GM12878 (cell line): ENCODE measurements around the gene CCBE1. TPM values are rescaled to one million over a fixed set of nuclear protein-coding genes. Genes with fewer than 3 reads are reported as not detected.

ENCODE experiments used
- ATAC-seq: fragments of 200-7000 bp; cut with Tn5 transposase; 3 replicates; pipeline ENCODE4 v1.9.1; 2020; ENCODE audit warnings: mild to moderate bottlenecking, moderate library complexity
- BruUV-seq: library from RNA; stranded (reverse); fragments of 400-500 nt; replicated peaks from 2 replicates; lab custom pipeline; 2021; lab: Mats Ljungman, UMichigan
- CTCF ChIA-PET: fragments of 300-600 bp; sonication (Branson Sonifier 250); formaldehyde crosslinking; extraction: SDS; loops from one replicate; lab custom pipeline; 2021; ENCODE audit warnings: inconsistent platforms; lab: Yijun Ruan, JAX
- POLR2A ChIA-PET: fragments of 350-600 bp; formaldehyde crosslinking; extraction: SDS; loops from one replicate; lab custom pipeline; 2021; ENCODE audit warnings: inconsistent platforms; lab: Charles Lee
- RAD21 ChIA-PET: fragments of 300-600 bp; sonication (Branson Sonifier 250); formaldehyde crosslinking; loops from one replicate; lab custom pipeline; 2023; ENCODE audit warnings: antibody characterized with exemption; ENCODE audit not compliant: unreplicated experiment; lab: Charles Lee
- SMC1A ChIA-PET: fragments of 300-600 bp; sonication (Branson Sonifier 250); formaldehyde crosslinking; loops from one replicate; lab custom pipeline; 2023; ENCODE audit not compliant: unreplicated experiment, uncharacterized antibody; lab: Charles Lee
- DNase-seq: peaks from one replicate; pipeline ENCODE4 v3.0.0-alpha.2; 2011; ENCODE audit warnings: low read depth, low spot score
- FAIRE-seq: peaks from 3 replicates; lab custom pipeline; 2011; peaks lifted over from hg19 to GRCh38; lab: Jason Lieb, UNC
- H2AFZ ChIP-seq: 2 replicates; pipeline ENCODE4 v1.6.0; 2011; ENCODE audit warnings: low read depth, low read length, control low read depth; ENCODE audit not compliant: control insufficient read depth
- H3K27ac ChIP-seq: 2 replicates; pipeline ENCODE4 v1.5.1; 2011; ENCODE audit warnings: control low read depth; ENCODE audit not compliant: control insufficient read depth, insufficient read depth
- H3K27me3 ChIP-seq, 2 experiments: replicated peaks in 1 of 2; 2 replicates each; pipeline versions ENCODE4 v1.6.0 to v1.6.1; 2011; ENCODE audit warnings: low read length in 1 of 2; ENCODE audit not compliant: control insufficient read depth in 2 of 2, insufficient read depth in 2 of 2
- H3K36me3 ChIP-seq, 2 experiments: 2 replicates each; pipeline ENCODE4 v1.5.1; 2011; ENCODE audit warnings: low read length in 1 of 2; ENCODE audit not compliant: control insufficient read depth in 2 of 2, insufficient read depth in 2 of 2
- H3K4me1 ChIP-seq: 2 replicates; pipeline ENCODE4 v1.6.1; 2011; ENCODE audit warnings: mild to moderate bottlenecking, low read length, moderate library complexity, mixed read lengths; ENCODE audit not compliant: control insufficient read depth, insufficient read depth
- H3K4me2 ChIP-seq: 2 replicates; pipeline ENCODE4 v1.6.0; 2011; ENCODE audit warnings: control low read depth; ENCODE audit not compliant: control insufficient read depth, insufficient read depth
- H3K4me3 ChIP-seq: fragments of 200-600 bp; sonication (generic); 2 replicates; pipeline ENCODE4 v1.5.1; 2016
- H3K79me2 ChIP-seq: 2 replicates; pipeline ENCODE4 v1.6.0; 2011; ENCODE audit warnings: low read length; ENCODE audit not compliant: control insufficient read depth, insufficient read depth
- H3K9ac ChIP-seq: 2 replicates; pipeline ENCODE4 v1.8.0; 2011; ENCODE audit warnings: low read length, control low read depth, mixed read lengths; ENCODE audit not compliant: control insufficient read depth, insufficient read depth
- H3K9me3 ChIP-seq: replicated peaks from 3 replicates; pipeline ENCODE4 v1.5.1; 2011; ENCODE audit warnings: mild to moderate bottlenecking, low read length; ENCODE audit not compliant: control insufficient read depth, insufficient read depth
- H4K20me1 ChIP-seq: 2 replicates; pipeline ENCODE4 v1.6.0; 2011; ENCODE audit not compliant: control insufficient read depth, insufficient read depth
- ATF3 ChIP-seq: IDR thresholded peaks from 2 replicates; pipeline ENCODE4 v1.6.1; 2011; ENCODE audit warnings: low read depth, mild to moderate bottlenecking, low read length, moderate library complexity, borderline replicate concordance; ENCODE audit errors: extremely low read depth
- CEBPB ChIP-seq, 2 experiments: fragments of 150-350 bp in 1 of 2; IDR thresholded peaks; 2 replicates each; pipeline ENCODE4 v1.6.1; 2012 to 2014; ENCODE audit warnings: low read depth in 2 of 2, low read length in 2 of 2, borderline replicate concordance in 1 of 2, inconsistent platforms in 1 of 2
- GABPA ChIP-seq: IDR thresholded peaks from 2 replicates; pipeline ENCODE4 v1.6.1; 2014; ENCODE audit warnings: antibody characterized with exemption, low read depth, mild to moderate bottlenecking, inconsistent platforms
- IKZF1 ChIP-seq: fragments of 450-650 bp; conservative IDR thresholded peaks from 2 replicates; pipeline ENCODE4 v1.6.1; 2017; ENCODE audit warnings: antibody characterized with exemption, mild to moderate bottlenecking
- IRF5 ChIP-seq: fragments of 450-650 bp; IDR thresholded peaks from 2 replicates; pipeline ENCODE4 v1.6.1; 2017; ENCODE audit warnings: borderline replicate concordance
- KLF5 ChIP-seq: fragments of 450-650 bp; IDR thresholded peaks from 2 replicates; pipeline ENCODE4 v1.6.1; 2014; ENCODE audit warnings: mild to moderate bottlenecking; ENCODE audit not compliant: partially characterized antibody
- NR2C2 ChIP-seq: IDR thresholded peaks from 2 replicates; pipeline ENCODE4 v1.6.1; 2011; ENCODE audit warnings: borderline replicate concordance, low read depth; ENCODE audit not compliant: control insufficient read depth, insufficient read length
- PKNOX1 ChIP-seq: fragments of 450-650 bp; IDR thresholded peaks from 2 replicates; pipeline ENCODE4 v1.6.1; 2016; ENCODE audit warnings: mild to moderate bottlenecking
- RAD51 ChIP-seq: fragments of 450-650 bp; IDR thresholded peaks from 2 replicates; pipeline ENCODE4 v1.6.1; 2016; ENCODE audit warnings: moderate library complexity, mild to moderate bottlenecking, inconsistent platforms
- STAT1 ChIP-seq: fragments of 450-650 bp; conservative IDR thresholded peaks from 2 replicates; pipeline ENCODE4 v1.6.1; 2014; ENCODE audit warnings: antibody characterized with exemption, mild to moderate bottlenecking
- TCF7 ChIP-seq: IDR thresholded peaks from 2 replicates; pipeline ENCODE4 v1.6.1; 2014; ENCODE audit warnings: antibody characterized with exemption, borderline replicate concordance
- ZBTB4 ChIP-seq: fragments of 450-650 bp; formaldehyde crosslinking; IDR thresholded peaks from 2 replicates; pipeline ENCODE4 v1.4.0; 2022; ENCODE audit warnings: mild to moderate bottlenecking, moderate library complexity
- WGBS: methylation state at CpG from one replicate; pipeline ENCODE4 v1.1.6; 2016; ENCODE audit warnings: low lambda C conversion rate; ENCODE audit not compliant: insufficient replicate concordance, insufficient coverage; ENCODE audit errors: missing lambda C conversion rate; 5-methylcytosine and 5-hydroxymethylcytosine counted together
- in situ Hi-C: fragments of 300-500 bp; cut with MboI; formaldehyde crosslinking; loops from 9 replicates; pipeline ENCODE4 v1.14.3; 2018; ENCODE audit warnings: mixed read lengths
- intact Hi-C: fragments of 100-400 bp; cut with micrococcal nuclease; formaldehyde crosslinking; loops from one replicate; pipeline ENCODE4 v1.14.2; 2022; ENCODE audit not compliant: unreplicated experiment
- polyA plus RNA-seq, 11 experiments: library from polyadenylated mRNA; depleted of rRNA in 4 of 11; unstranded in 6 of 11; stranded (reverse) in 5 of 11; fragments of >200 nt; fragmentation: Nextera tagmentation in 4 of 11; fragmentation: Illumina TruSeq in 1 of 11; extraction: Ambion mirVana in 4 of 11; extraction: Trizol in 1 of 11; gene quantifications; 1 replicate in 1 of 11; 2 replicates in 10 of 11; pipeline versions ENCODE4 v1.2.1 to v1.2.3, GENCODE V29; 2011 to 2016; ENCODE audit warnings: inconsistent platforms in 2 of 11, missing spikeins in 2 of 11, low read depth in 1 of 11
- total RNA-seq, 4 experiments: library from RNA; depleted of rRNA in 3 of 4; stranded (reverse); fragments of >200 nt in 3 of 4; fragmentation: Illumina TruSeq in 1 of 4; extraction: Trizol in 1 of 4; gene quantifications; 2 replicates each; pipeline versions ENCODE4 v1.2.1 to v1.2.3, GENCODE V29; 2013 to 2021

CCBE1 gene
- total and polyA plus RNA-seq, 10 of the 15 experiments (the other 5 are each of a cell fraction or from before 2014, with no cell fraction given), result 0.03 to 0.49 (median 0.04) TPM; not detected in 7

GRCh38 chr18:59461171-59461570, 236.1 kb downstream of the CCBE1 start:
- no peak for FAIRE-seq
- ChIA-PET CTCF (interaction anchor here (1.0 to 8.8 kb wide), 2 partner anchors 353 to 364 kb away, joined by 3 to 158 read pairs; no protein-coding TSS in a partner anchor), SMC1A (interaction anchor here (1.0 to 5.4 kb wide), 2 partner anchors 128 to 362 kb away, joined by 3 to 62 read pairs; no protein-coding TSS in a partner anchor), RAD21 (interaction anchor here (4.8 kb wide), 1 partner anchor 362 kb away, joined by 50 read pairs; no protein-coding TSS in a partner anchor), POLR2A (no interaction called here)
- Histone ChIP-seq H3K79me2 (no peaks in the 10 kb centered on the region), H3K36me3 (no peaks in the 10 kb centered on the region), H3K27ac (no peak overlapping the region), H3K9me3 (no peaks in the 10 kb centered on the region), H3K4me2 (no peak overlapping the region), H4K20me1 (no peaks in the 10 kb centered on the region), H3K27me3 (peaks cover 3 to 4% of the 10 kb centered on the region in 2 experiments; a peak in 3 of 4 replicates), H2AFZ (no peak overlapping the region), H3K4me3 (no peak overlapping the region), H3K4me1 (no peaks in the 10 kb centered on the region), H3K9ac (no peak overlapping the region)
- no peak for DNase-seq
- intact Hi-C loops, result no loop called here
- no peak for TF ChIP-seq NR2C2
- no peak for TF ChIP-seq ZBTB4 (CRISPR knock-in tag)
- no peak for TF ChIP-seq ATF3
- no peak for TF ChIP-seq PKNOX1
- TF ChIP-seq IRF5, result no peak
- no peak for TF ChIP-seq TCF7
- TF ChIP-seq RAD51, result no peak
- no peak for TF ChIP-seq CEBPB (IDR thresholded peaks at IDR 0.05; ENCODE audit: borderline replicate concordance in 1 of 2, low read depth in 2 of 2, low read length in 2 of 2)
- no peak for TF ChIP-seq STAT1
- no peak for TF ChIP-seq KLF5
- TF ChIP-seq GABPA, result no peak
- TF ChIP-seq IKZF1, result no peak
- ATAC-seq, result no peak
- in situ Hi-C loops, result loop anchor here (5.0 to 25.0 kb wide), 2 partner anchors 361 to 1101 kb away; no protein-coding TSS in a partner anchor
- WGBS, result 30% methylated on average over 3 of the region's 3 CpGs
- no TSS peak for BruUV-seq
